HCT116 (cell line): ENCODE results near the gene FTCD.

Source experiments
- CEBPB ChIP-seq: IDR thresholded peaks from 2 replicates; pipeline ENCODE4 v1.6.1; 2012; ENCODE audit warnings: low read depth
- CTCF ChIP-seq, 3 experiments: fragments of 200-600 bp in 1 of 3; sonication (generic) in 1 of 3; IDR thresholded peaks in 2 of 3; conservative IDR thresholded peaks in 1 of 3; 2 replicates each; pipeline ENCODE4 v1.5.1; 2012 to 2017; ENCODE audit warnings: low read depth in 2 of 3, low read length in 2 of 3, antibody characterized with exemption in 1 of 3, borderline replicate concordance in 1 of 3, control low read depth in 1 of 3, mild to moderate bottlenecking in 1 of 3, mixed read lengths in 1 of 3, mixed run types in 1 of 3, moderate library complexity in 1 of 3; ENCODE audit not compliant: insufficient read depth in 1 of 3
- EGR1 ChIP-seq: IDR thresholded peaks from 2 replicates; pipeline ENCODE4 v1.6.1; 2012; ENCODE audit warnings: low read depth
- EZH2 ChIP-seq: fragments of 200-600 bp; sonication (generic); IDR thresholded peaks from 2 replicates; pipeline ENCODE4 v1.6.1; 2017; ENCODE audit warnings: antibody characterized with exemption, mixed run types
- EZH2phosphoT487 ChIP-seq: fragments of 200-600 bp; IDR thresholded peaks from 2 replicates; pipeline ENCODE4 v1.6.1; 2018; ENCODE audit warnings: antibody characterized with exemption, borderline replicate concordance
- POLR2A ChIP-seq: IDR thresholded peaks from 2 replicates; pipeline ENCODE4 v1.7.0; 2011; ENCODE audit warnings: borderline replicate concordance; ENCODE audit not compliant: insufficient read depth, insufficient read length; ENCODE audit errors: extremely low read depth
- POLR2AphosphoS5 ChIP-seq: IDR thresholded peaks from 2 replicates; pipeline ENCODE4 v1.6.1; 2011; ENCODE audit warnings: mild to moderate bottlenecking, low read depth, low read length, moderate library complexity
- REST ChIP-seq: IDR thresholded peaks from 2 replicates; pipeline ENCODE4 v1.6.1; 2012; ENCODE audit warnings: low read depth
- SIN3A ChIP-seq: IDR thresholded peaks from 2 replicates; pipeline ENCODE4 v1.6.1; 2012; ENCODE audit warnings: low read depth
- TCF7L2 ChIP-seq: IDR thresholded peaks from 2 replicates; pipeline ENCODE4 v1.7.0; 2011; ENCODE audit warnings: borderline replicate concordance, inconsistent platforms; ENCODE audit not compliant: insufficient read depth, insufficient read length; ENCODE audit errors: extremely low read depth
- TF ChIP-seq, protein P1 (sequence below): IDR thresholded peaks from 2 replicates; pipeline ENCODE4 v1.6.1; 2011; ENCODE audit warnings: mild to moderate bottlenecking, low read length, moderate library complexity; ENCODE audit not compliant: insufficient replicate concordance; ENCODE audit errors: extremely low read depth

GRCh38 chr21:46180079-46180722 is 24.8 kb upstream of the FTCD start:
- TF ChIP-seq POLR2AphosphoS5 = no peak
- TF ChIP-seq CTCF (IDR thresholded peaks at IDR 0.05 in 2 of 3, conservative IDR thresholded peaks at IDR 0.05 in 1 of 3; ENCODE audit: borderline replicate concordance in 1 of 3, insufficient read depth in 1 of 3, low read depth in 2 of 3, low read length in 2 of 3) = no peak
- TF ChIP-seq EGR1 = no peak
- TF ChIP-seq, protein P1, sequence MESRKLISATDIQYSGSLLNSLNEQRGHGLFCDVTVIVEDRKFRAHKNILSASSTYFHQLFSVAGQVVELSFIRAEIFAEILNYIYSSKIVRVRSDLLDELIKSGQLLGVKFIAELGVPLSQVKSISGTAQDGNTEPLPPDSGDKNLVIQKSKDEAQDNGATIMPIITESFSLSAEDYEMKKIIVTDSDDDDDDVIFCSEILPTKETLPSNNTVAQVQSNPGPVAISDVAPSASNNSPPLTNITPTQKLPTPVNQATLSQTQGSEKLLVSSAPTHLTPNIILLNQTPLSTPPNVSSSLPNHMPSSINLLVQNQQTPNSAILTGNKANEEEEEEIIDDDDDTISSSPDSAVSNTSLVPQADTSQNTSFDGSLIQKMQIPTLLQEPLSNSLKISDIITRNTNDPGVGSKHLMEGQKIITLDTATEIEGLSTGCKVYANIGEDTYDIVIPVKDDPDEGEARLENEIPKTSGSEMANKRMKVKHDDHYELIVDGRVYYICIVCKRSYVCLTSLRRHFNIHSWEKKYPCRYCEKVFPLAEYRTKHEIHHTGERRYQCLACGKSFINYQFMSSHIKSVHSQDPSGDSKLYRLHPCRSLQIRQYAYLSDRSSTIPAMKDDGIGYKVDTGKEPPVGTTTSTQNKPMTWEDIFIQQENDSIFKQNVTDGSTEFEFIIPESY = no peak
- TF ChIP-seq TCF7L2 = no peak
- no peak for TF ChIP-seq POLR2A
- TF ChIP-seq CEBPB = no peak
- TF ChIP-seq SIN3A = no peak
- no peak for TF ChIP-seq REST
- TF ChIP-seq EZH2phosphoT487 = no peak
- TF ChIP-seq EZH2 = no peak
